Renal pelvis (tissue), 4 donors: Measurements from ENCODE around the gene UBN2. TPM values are rescaled to one million over a fixed set of nuclear protein-coding genes. Genes with fewer than 3 reads are reported as not detected.

ENCODE experiments used
- DNase-seq: peaks from one replicate; pipeline ENCODE4 v3.0.0-alpha.2; 2013
- polyA plus RNA-seq, 3 donors: library from polyadenylated mRNA; unstranded; fragments of 120-200 nt; gene quantifications; one replicate each; pipeline ENCODE4 v1.2.1, GENCODE V29; 2013; ENCODE audit not compliant: insufficient read length in 3 of 3

The UBN2 gene
- polyA plus RNA-seq, 3 donors = 11.9 to 24.9 (median 24.1) TPM

DNA sequence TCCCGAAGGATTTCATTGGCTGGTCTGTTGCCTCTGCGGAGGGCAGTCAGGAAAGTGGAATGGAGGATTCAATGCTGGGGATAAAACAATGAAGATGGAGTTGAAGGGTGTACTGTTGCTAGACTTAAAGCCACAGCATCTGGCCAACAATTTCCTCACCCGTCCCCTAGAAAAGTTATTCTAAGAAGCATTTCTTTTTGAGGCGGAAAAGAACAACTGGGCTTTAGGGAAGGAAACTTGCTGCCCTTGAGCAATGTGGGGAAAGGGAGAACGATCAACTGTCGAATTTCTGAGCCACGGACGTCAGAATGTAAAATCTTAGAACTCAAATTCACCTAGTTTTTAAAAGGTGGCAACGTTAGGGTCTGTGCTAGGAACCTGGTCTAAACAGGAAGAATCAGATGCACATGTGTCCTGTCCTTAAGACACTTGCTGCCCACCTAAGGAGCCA is 110.8 kb downstream of the UBN2 start:
- DNase-seq = no peak

DNA sequence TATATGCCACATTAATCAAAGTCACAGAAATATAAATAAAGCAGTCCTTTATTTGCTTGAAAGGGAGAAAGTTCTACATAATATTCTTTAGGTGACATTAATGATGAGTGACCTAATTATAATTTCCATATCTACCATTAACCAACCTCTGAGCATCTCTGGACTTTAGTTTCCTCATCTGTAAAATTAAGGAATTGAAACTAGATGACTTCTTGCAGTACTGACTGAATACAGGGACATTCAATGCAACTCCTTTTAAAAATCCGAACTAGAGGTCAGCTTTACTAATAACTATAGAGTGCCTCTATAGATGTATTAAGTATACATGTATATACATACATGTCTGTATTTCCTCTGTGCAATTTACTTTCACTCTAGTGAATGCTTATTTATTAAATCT is 114.0 kb downstream of the UBN2 start:
- no peak for DNase-seq

DNA sequence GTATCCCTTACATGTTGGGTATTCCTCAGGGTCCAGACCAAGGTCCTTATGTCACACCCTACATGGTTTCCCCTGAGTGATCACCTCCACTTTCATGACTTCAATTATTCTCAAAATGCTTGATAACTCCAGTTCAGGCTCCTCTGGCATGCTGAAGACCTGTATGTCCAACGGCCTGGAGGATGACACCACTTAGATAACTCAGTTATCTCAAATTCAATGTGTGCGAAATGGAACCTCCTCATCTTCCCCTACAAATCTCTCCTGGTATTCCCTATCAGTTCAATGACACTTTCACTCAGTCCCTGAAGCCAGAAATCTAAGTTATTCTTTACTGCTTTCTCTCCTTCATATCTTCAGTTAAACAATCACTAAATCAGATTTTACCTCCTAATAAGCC is 120.0 kb downstream of the UBN2 start:
- DNase-seq = no peak

DNA sequence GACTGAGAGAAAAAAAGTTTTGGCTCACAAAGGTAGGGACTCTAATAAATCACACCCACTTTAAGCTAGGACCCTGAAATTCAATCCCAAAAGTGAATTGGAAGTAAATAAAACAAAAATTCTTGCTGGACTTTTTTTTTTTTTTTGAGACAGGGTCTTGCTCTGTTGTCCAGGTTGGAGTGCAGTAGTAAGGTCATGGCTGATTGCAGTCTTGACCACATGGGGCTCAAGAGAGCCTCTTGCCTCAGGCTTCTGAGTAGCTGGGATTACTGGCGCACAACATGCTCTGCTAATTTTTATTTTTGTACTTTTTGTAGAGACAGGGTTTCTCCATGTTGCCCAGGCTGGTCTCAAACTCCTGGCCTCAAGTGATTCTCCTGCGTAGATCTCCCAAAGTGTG is 123.7 kb downstream of the UBN2 start:
- no peak for DNase-seq

DNA sequence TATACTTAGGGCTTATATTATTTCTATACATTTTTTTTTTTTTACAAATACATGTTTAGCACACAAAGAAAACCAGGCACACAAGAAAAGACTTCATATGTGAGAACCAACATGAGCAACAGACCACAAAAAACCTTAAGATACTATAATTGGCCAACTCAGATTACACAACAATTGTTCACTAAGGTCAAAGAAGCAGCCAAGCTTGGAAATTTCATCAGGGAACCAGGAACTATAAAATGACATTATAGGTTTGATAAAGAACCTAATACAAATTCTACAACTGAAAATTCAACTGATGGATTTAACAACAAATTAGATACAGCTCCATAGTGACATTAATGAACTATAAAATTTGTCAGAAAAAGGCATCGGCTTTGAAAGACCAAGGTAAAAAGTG is 124.3 kb downstream of the UBN2 start:
- DNase-seq = no peak

Other genes starting within 250 kb of the UBN2 start
- gene KIAA1549, start 249.8 kb upstream of the UBN2 start, polyA plus RNA-seq = 10 to 100 TPM; 14.1 to 15.2 (median 14.2) TPM
- gene ZC3HAV1L, start 195.2 kb upstream of the UBN2 start, polyA plus RNA-seq = 10 to 100 TPM; 17.3 to 32.9 (median 29.2) TPM
- 10 to 100 TPM; 17.2 to 25.0 (median 19.1) TPM for gene ZC3HAV1, start 121.5 kb upstream of the UBN2 start, polyA plus RNA-seq
- 10 to 100 TPM; 26.7 to 39.4 (median 30.4) TPM for gene FMC1, start 110.1 kb downstream of the UBN2 start, polyA plus RNA-seq
- 100 to 1,000 TPM; 107 to 171 (median 167) TPM for gene LUC7L2, start 128.7 kb downstream of the UBN2 start, polyA plus RNA-seq